Activated T-helper 1 cell treated with anti-CD3 and anti-CD28 coated beads, Interleukin-2, amount 50 U/mL, for 16 hours (primary cell): ENCODE results near the gene TXNRD2.
"Not testable (repeated sequence)": the region's sequence is repeated elsewhere in the genome, so short reads cannot be mapped to it uniquely, and the experiment has no call there.

Source experiments
- DNase-seq, 2 donors: peaks; one replicate each; pipeline ENCODE4 v3.0.0-alpha.2; 2020; ENCODE audit warnings: low read depth in 1 of 2, low spot score in 1 of 2

TXNRD2 gene

DNA sequence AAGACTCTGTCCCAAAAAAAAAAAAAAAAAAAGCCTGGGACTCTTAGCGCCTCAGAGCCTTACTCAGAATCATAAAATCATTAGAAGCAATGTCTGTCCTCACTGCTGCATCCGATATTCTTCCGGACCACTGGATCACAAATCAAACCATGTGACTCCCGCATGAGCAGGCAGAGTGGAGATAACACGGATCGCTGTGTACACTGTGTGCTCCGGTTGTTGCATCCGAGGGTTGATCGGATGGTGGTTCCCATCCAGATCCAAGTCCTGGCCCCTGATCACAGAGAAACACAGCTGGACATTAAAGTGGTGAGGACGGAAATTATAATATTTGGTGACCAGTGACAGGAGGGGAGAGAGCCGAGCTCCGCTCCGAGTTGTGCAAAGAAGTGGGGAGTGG is 9.7 kb upstream of the TXNRD2 start:
- no peak for DNase-seq

DNA sequence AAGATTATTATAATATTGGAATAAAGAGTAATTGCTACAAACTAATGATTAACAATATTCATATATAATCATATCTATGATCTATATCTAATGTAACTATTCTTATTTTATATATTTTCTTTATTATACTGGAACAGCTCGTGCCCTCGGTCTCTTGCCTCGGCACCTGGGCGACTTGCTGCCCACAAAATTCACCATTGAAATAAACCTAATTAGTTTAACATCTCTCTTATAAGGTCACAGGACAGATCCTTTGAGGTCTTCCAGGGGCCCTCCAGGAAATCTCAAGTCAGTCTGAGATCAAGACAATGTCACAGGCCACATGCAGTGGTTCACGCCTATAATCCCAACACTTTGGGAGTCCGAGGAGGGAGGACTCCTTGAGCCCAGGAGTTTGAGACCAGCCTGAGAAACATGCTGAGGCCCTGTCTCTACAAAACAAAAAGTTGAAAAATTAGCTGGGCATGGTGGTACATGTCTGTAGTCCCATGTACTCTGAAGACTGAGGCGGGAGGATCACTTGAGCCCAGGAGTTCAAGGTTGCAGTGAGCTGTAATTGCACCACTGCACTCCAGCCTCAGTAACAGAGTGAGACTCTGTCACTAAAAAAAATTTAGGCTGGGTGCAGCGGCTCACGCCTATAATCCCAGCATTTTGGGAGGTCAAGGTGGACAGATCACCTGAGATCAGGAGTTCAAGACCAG is 6.6 kb upstream of the TXNRD2 start:
- DNase-seq: no peak

DNA sequence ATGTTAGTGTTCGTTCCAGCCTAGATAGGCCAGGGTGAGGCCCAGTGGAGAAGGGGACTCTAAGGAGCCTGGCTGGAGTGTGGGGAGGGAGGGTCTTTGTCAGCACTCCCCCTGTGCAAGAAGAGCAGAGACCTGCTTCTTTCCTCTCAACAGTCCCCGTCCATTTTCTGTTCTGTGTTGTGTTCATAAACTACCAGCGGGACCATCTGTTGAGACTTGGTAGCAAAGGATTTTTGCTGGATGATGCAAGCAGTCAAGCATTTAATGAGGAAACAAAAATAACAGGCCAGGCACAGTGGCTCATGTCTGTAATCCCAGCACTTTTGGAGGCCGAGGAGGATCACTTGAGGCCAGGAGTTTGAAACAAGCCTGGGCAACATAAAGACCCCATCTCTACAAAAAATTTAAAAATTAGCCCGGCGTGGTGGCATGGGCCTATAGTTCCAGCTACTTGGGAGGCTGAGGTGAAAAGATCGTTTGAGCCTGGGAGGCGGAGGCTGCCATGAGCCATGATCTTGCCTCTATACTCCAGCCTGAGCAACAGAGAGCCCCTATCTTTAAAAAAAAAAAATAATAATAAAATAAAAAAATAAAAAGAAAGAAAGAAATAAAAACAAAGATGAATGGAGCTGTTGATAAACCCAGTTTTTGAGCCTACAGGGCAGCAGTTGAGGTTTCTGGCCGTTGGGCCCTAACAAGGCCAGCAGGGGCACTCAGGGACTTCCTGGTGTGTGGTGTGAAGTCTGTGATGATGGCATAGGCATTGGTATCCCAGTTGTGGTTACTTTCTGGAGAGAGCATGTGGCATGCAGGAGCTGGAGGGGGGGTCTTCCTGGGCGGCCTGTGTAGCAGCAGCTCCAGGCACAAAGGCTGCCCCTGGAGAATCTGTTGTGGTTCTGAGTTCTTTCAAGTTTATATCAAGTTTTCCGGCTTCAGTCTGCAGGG is 1.7 kb upstream of the TXNRD2 start:
- no peak for DNase-seq

DNA sequence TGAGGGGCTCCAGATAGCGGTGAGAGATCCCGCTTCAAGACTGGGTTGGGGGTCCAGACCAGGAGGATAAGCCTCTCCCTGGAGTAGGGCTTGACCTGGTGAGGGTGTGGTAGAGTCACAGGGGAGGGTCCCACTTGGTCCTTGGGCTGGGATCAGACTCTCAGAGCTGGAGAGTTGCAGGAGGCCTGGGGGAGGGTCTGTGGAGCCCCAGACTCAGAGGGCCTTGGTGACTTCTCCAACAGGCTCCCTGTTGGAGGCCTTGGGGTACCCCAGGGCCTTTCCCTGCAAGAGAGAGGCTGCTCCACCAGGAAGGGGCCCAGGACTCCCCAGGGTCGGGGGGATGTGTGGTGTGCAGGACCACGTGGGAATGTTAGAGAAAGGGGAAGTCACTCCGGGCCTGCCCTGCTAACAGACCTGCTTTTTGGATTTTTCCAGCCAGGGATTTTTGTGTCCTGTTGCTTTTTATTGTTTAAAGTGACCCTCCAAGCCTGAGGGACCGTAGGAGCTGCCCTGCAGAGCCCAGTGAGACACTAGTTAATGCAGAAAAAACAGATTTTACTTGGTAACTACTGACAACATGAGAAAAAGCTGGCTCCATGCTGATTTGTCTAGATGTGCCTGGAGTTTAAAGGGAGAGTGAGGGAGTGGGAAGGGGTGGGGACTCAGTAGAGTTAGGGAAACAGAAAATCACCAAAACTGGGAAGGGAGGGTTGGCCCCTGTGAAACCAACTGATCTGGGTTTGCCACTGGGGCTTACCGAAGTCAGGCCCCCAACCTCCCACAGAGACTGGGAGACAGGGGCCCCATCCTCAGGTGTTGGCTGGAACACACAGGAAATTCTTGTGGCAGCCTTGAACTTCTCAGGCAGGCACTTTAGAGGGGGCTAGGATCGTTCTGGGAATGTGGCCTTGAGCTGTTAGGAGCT is 801 bp upstream of the TXNRD2 start:
- DNase-seq: no peak

DNA sequence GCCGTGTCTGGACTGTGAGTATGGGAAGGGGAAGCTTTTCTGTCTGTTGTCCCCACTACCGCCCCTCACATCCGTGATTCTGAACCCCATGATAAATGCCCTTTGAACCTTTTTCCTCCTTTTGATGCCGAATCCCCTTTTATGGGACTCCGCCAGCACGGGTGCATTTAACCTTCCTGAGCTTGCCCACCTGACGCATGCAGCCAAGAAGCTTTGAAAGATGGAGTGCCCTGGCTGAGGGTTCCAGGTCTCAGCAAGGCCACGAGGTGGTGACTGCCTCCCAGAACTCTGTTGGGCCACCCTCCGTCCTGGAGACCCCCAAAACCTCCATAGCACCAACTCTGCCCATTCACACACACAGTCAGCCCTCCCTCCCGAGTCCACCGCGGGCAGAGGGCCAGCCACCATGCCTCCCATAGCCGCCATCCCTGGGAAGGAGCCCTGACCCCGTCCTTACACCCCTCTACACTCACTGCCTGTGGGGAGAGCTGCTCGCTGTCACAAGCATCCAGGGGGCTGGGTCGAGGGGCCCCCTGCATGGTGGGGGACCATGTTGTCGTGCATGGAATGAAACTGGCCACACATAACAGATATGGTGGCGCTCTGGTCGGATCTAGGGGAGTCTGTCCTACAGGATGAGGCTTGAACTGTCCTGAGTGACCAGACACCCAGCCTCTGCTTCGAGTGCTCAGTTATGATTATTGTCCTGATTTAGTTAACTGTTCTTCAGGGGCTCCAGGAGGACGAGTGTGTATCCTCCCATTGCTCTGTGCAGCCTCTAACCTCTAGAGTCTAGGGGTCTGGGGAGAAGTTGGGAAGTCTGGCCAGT is 868 bp downstream of the TXNRD2 start:
- no peak for DNase-seq

DNA sequence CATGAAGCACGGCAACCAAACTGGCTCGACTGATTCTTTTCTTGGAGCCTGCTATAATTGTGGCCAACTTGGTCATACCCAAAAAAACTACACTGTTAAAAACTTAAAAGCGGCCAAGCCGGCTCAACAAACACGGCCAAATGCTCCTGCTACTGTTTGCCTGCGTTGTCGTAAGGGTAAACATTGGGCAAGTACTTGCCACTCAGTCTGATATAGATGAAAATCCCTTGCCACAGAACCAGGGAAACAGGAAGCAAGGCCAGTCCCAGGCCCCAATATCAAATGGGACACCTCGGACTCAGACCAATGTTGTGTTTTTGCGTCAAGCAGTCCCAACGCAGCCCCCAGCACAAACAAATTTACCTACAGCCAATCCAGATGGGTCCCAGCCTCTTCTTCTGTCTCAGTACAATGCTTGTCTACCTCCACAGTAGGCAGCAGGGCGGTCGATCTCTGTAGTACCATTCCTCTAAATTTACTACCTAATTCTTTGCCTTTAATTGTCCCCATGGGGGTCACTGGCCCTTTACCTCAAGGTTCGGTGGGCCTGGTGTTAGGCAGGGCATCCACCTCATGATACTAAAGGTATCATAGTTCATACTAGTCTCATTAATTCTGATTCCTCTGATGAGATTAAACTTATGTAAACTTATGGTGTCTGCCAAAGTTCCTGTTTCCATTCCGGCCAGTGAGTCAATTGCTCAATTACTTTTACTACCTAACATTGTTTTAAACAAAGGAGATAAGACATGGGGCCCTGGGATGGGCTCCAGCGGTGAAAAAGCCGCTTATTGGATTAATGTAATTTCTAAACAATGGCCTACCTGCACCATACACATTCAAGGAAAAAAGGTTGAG is 3.8 kb downstream of the TXNRD2 start:
- no peak for DNase-seq

DNA sequence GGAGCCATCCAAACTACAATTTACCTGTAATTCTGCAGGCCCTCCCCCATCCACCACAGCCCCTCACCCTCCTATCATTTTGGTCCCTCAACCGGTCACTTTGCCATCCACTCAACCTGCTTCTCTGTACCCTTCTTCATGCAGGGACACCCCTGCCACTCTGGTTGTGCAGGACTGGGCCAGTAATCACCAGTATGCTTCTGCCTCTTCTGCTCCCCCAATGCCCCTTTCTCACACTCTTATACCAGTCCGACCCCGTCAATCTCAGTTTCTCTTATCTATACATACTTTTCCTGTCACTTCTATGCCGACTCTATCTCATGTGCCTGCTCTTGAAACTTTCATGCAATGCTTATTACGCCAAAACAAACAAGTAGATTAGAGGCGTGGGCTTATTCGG is 5.1 kb downstream of the TXNRD2 start:
- no peak for DNase-seq

DNA sequence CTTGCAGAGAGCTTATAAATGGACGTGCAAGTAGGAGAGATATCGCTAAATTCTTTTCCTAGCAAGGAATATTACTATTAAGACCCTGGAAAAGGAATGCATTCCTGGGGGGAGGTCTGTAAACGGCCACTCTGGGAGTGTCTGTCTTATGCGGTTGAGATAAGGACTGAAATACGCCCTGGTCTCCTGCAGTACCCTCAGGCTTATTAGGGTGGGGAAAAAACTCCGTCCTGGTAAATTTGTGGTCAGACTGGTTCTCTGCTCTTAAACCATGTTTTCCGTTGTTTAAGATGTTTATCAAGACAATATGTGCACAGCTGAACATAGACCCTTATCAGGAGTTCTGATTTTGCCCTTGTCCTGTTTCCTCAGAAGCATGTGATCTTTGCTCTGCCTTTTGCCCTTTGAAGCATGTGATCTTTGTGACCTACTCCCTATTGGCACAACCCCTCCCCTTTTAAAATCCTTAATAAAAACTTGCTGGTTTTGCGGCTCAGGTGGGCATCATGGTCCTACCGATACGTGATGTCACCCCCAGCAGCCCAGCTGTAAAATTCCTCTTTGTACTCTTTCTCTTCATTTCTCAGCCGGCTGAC is 6.4 kb downstream of the TXNRD2 start:
- DNase-seq: not testable (repeated sequence)

DNA sequence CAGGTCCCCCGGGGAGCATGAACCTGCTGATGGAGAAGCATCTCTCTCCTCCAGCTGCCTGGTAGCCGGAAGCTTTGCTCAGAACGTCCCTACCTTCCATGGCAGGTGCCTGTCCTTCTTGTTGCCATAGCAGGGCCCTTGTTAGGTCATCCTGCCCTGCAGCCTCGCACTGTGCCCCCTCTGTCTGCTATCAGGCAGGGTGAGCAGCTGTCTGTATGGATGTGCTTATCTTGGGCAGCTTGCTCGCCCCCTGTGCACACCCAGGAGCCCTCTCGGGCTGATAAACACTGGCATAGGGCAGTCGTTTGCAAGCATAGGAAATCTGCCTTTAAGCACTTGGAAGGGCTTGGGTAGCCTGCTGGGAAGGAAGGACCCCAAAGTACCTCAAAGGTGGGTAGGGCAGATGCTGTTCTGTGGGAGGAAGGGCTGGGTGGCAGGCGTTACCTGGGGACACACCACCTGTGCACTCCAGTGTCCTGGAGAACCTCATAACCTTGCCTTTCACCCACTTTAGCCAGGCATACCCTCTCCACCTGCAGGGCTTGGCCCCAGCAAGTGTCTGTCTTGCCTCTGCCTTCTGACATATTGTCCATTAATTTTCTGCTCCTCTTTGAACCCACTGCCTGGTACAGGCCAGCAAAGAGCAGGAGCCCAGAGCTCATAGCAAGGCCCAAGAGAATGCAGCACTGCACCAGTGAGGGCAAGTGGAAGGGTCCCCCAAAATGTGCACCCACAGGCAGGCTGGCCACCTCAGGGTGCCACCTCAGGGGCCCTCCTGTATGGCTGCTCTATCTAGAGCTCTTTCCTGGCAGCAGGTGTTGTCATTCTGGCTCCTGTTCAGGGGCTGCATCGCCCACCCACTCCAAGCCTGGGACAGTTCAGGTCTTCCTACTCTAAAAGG is 8.0 kb downstream of the TXNRD2 start:
- no peak for DNase-seq

DNA sequence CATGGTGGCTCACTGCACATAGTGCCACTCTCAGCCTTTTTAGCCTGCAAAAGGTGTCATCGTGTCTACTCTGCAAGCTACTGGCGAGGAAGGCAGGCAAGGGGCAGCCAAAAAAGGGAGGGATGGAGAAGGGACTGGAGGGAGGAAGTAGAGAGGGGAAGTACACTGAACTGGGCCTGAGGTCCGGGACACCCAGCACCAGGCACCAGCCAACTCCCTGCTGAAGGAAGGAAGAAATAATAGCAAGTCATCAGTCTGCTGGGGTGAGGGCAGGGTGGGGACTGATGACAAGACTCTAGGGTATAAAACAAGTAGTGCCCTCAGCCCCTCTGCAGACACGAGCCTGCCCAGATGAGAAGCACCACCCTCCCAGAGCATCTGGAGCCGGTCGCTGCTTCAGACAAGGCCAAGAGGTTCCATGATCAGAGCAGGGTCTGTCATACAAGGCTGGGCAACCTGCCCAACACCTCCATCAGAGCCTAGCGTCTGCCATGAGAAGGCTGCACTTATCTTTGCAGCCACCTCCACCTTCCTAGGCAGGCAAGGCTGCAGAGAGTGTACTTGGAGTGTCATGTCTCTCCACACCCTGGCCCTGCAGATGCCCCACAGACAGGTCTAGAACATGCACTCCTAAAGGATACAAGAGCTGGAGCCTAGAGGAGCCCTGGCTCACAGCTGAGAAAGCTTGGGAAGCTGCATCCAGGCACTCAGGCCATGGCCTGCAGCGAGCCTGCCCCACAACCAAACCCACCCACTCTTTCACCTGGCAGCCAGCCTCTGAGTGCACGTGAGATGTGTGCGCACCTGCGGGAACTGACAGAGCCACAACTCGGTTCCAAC is 9.0 kb downstream of the TXNRD2 start:
- no peak for DNase-seq

DNA sequence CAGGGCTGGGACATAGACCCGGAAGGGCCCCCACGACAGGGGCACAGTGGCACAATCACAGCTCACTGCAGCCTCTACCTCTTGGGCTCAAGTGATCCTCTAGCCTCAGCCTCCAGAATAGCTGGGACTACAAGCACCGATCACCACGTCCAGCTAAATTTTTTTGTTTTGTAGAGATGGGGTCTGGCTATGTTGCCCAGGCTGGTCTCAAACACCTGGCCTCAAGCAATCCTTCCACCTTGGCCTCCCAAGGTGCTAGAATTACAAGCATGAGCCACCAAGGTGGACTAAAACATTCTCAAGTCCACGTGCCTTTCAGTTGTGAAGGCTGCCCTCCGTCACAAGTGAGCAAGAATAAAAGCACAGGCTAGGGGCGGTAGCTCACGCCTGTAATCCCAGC is 10.1 kb downstream of the TXNRD2 start:
- DNase-seq: no peak

DNA sequence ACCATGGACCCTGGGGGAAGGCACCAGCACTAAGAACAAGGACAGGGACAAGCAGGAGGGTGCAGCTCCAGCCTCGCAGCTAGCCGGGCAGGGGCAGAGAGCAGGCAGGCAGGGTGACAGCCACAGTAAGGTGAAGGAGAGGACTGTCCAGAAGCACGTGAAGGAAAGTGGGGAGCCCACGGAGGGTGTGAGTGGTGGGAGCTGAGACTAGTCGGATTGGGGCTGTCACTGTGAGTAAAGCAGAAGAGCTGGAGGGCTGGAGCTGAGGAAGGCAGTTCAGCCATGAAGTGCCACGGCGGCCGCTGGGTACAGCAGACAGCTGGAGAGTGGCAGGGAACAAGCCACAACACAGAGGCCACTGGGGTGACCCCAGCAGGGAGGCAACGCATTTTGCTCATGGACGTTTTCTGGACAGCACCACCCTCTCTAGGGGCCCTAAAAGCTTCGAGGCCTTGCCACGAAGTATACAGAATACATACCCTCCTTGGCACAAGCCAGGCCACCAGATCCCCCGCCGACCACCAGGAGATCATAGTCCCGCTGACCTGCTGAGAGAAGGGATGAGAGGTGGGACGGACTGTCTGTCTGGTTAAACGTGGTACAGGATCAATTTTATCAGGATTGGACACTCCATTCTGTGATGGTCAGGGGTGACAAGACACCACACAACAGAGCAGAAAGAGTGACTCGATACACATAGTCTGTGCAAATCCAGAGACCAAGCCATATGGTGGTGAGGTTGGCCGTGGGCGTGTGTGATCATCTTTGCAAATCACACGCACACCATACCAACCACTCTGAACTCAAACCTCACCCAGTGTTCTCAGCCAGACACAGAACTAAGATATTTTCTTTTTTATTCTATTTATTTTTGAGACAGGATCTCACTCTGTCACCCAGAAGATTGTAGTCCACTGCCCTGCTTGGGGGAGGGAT is 10.8 kb downstream of the TXNRD2 start:
- DNase-seq: no peak

DNA sequence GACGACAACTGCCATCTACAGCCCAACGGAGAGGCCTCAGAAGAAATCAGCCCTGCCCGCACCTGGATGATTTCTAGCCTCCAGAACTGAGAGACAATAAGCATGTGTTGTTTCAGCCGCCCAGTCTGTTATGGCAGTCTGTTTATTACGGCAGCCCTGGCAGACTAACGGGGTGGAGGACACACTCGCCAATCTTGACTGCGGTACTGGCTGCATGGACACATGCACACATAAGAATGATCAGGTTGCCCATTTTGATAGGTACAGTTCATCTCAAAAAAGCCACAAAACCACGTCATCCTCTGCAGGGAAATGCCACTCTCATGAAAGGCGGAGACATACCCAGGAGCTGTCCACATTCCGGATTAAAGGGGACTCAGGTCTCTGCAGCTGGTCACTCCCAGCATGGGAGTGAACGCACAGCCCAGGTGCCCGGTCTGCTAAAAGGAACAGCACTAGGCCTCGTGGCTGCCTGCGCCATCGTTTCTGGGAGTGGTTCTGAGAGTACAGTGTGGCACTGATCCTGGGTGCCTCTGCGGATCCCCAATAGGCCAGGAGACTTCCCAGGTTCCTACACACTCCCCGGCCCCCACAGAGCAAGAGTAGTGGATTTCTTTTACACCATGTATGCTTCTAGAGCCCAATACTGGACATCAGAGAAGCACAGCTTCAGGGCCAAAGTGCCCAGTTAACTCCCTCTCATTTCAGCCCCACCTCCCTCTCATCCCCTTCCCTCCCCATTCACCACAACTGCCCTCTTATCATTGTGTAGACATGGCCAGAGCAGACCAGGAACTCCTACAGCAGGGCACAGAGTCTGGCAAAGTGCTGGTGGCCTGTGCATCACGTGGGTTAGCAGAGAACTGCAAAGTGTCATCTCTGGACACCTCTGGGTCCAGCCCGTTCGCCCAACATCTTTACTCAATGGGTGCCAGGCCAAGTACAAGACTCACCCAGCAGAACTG is 11.8 kb downstream of the TXNRD2 start:
- DNase-seq: no peak

DNA sequence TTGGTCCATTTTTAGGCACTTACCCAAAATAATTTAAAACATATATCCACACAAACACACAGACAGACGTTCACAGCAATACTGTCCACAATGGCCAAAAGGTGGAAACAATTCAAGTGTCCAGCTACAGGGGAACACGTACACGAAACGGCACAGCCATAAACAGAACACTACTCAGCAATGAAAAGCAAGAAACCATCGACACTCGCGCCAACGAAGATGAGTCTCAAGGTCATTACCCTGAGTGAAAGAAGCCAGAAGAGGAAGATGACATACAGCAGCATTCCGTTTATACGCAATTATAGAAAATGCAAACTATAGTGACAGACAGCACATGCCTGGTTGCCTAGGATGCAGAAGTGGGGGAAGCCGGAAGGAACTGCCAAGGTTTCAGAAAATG is 13.4 kb downstream of the TXNRD2 start:
- DNase-seq: no peak

DNA sequence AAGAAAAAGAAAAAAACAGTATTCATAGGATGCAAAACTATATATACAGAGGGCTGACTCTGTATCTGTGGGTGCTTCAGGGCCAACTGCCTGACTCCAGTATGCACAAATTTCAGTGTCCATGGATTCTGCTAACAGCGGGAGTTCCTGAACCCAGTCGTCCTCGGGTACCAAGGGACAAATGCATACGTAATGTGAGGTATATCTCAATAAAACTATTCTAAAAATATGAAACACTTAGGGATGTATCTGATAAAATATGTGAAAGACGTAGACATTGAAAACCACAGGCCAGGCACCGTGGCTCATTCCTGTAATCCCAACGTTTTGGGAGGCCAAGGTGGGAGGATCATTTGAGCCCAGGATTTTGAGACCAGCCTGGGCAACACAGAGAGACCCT is 13.9 kb downstream of the TXNRD2 start:
- no peak for DNase-seq
